Astrocyte (in vitro differentiated cells and primary cell): ENCODE results near the gene SPTBN1.

Source experiments
- EZH2 ChIP-seq: IDR thresholded peaks from 2 replicates; pipeline ENCODE4 v1.6.1; 2012; ENCODE audit warnings: mild to moderate bottlenecking, low read length, inconsistent platforms; ENCODE audit not compliant: insufficient read depth
- TF ChIP-seq, protein P1 (sequence below): IDR thresholded peaks from 2 replicates; pipeline ENCODE4 v1.5.1; 2011; ENCODE audit warnings: low read depth, mild to moderate bottlenecking, inconsistent platforms, low read length, moderate library complexity; ENCODE audit not compliant: insufficient read depth

DNA sequence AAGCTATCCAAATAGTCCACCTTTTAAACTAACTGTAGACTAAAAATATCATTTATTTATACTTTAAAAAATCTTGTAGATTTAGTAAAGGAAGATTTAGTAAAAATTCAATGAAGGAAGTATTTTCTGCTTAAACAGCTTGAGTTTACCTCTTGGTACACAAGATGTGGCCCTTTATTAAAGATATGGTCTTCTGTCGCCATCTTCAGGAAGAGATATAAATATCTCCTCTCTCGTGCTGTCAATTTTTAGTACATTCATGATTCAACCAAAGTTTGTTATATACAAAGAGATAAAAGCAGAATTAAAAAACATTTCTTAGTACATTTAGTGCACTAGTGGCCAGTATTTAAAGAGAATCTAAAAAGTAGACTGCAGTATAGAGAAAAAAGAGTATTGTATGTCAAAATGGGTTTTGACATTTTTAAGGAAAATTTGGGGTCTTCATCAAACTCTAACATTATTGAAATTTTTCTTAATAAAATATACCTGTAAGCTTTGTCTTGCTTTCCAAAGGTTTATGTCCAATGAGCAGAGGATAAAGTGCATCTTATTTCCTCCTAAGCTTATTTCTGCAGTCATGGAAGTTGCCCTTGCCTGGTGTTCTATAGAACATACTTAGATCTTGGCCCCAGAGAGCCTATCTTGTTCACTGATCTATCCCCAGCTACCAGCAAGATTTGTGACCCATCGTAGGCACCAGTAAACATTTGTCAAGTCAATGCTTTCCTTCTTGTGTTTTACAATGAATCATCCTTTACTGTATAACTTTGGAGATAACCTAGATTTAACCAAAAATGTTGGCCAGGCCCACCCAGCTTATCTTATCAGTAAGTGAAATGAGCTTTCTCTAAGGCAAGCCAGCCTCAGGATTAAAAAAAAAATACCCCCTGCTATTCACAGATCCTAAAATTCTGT is 248.8 kb downstream of the SPTBN1 start:
- TF ChIP-seq, protein P1, sequence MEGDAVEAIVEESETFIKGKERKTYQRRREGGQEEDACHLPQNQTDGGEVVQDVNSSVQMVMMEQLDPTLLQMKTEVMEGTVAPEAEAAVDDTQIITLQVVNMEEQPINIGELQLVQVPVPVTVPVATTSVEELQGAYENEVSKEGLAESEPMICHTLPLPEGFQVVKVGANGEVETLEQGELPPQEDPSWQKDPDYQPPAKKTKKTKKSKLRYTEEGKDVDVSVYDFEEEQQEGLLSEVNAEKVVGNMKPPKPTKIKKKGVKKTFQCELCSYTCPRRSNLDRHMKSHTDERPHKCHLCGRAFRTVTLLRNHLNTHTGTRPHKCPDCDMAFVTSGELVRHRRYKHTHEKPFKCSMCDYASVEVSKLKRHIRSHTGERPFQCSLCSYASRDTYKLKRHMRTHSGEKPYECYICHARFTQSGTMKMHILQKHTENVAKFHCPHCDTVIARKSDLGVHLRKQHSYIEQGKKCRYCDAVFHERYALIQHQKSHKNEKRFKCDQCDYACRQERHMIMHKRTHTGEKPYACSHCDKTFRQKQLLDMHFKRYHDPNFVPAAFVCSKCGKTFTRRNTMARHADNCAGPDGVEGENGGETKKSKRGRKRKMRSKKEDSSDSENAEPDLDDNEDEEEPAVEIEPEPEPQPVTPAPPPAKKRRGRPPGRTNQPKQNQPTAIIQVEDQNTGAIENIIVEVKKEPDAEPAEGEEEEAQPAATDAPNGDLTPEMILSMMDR, result peak; percentile 55
- TF ChIP-seq EZH2, result no peak
